GM21423 (cell line): ENCODE results near the gene ATP6V0D1.

ENCODE experiments used
- ATAC-seq: cut with Tn5 transposase; IDR thresholded peaks from one replicate; pipeline ENCODE4 v1.9.1; 2021; ENCODE audit warnings: mild to moderate bottlenecking, moderate library complexity; ENCODE audit not compliant: unreplicated experiment

ATP6V0D1 gene

DNA sequence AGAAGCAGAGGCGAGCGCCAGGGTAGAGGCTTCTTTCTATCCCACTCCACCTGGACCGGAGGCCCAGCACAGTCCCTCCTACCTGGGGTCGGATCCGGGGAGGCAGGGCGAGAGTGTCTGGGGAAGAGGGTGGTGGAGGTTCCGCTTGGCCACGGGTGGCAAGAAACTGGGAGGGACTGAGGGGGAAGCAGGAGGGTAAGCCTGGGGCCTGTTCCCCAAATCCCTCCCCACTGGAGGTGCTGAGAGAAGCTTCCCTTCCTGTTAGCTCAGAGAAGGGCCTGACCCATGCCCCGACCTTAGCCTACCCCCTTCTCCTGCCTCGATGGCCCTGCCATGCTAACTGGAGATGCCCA, 85.9 kb downstream of the ATP6V0D1 start:
- ATAC-seq, result no peak

DNA sequence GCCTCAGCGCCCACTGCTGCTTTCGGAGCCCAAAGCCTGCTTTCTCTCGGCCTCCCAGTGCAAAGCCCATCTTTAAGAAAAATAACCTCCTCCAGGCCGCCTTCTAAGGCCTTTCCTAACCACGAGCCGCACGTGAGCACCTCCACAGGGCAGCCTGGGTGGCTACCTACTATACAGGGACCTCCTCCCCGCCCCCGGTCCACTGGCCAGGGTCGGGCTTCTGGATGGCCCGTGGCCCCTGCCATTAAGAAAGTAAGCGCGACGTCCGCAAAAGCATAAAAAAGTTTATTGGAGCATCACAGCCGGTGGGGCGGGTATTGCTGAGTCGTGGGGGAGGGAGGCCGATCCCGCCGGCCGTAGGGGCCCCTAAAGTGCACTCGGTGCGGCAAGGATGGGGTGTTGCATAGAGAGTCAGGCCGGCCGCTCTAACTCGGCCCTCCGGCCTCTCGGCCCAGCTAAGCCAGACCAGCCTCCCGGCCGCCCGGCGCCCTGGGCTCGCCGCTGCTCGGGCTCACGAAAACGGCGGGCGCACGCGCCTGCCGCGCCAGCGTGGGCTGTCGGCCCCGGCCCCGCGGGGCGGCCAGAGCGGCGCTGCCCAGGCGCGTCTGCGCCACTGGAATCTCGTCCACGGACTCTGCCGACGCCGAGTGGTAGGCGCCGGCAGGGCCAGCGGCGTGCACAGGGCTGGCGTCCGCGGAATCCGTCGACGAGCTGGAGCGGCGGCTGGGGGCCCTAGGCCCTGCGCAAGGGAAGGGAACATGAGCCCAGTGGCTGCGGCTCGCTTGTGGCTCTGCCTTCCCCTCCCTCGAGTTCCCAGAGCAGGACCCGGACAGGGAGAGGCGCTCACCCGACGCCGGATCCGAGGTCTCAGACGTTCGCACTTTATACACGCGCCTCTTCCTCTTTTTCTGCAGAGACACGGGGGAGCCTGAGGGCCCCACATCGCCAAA, 86.5 kb downstream of the ATP6V0D1 start:
- no peak for ATAC-seq

DNA sequence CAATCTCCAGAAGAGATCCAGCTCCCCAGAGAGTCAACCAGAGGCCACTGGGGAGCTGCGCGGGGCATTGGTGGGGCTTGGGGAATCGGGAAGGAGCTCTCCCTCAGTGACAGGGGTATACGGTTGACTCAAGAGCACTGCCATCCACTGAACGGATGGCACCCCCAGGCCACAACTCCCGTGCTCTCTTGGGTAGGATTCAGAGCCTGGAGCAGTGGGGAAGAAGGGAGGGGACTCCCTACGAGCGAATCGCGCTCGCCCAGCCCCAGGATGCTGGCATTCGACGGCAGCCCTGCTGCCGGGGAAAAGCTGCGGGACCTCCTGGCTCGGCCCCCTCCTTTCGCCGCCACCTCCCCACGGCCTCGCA, 87.2 kb downstream of the ATP6V0D1 start:
- no peak for ATAC-seq

DNA sequence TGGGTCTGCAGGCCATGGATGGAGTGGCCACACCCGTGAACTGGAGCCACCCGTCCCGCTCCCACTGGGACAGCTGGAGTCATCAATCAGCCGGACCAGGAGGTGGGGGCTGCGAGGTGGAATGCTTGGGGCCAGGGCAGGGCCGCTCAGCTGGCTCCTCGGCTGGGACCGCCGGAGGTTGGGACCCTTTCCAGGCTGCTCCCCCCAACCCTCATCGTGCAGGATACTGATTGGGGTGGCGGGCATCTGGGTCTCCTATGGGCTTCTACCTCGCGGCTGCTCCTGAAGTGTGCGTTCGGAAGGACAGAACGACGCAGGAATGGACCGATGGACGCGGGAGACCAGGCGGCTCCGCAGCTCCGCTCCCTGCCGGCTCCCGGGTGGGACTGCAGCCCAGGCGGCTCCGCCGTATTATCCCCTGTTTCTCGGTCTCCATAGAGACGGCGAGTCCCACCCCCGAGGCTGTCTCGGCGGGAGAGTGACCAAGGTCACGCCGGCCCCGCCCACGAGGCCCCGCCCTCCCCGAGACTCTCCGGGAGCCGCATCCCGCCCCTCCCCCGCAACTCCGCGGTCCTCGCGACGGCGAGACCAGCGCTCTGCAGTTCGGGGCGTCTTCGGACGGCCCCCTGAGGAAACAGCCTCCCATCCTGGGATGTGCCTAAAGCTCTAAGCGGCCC, 87.7 kb downstream of the ATP6V0D1 start, which contains the start of gene TPPP3:
Gene TPPP3, minus strand, starts transcription at position 388 of the 677 bp plus-strand sequence. CDS start 2,387 bp downstream, outside the sequence.
- no peak for ATAC-seq

DNA sequence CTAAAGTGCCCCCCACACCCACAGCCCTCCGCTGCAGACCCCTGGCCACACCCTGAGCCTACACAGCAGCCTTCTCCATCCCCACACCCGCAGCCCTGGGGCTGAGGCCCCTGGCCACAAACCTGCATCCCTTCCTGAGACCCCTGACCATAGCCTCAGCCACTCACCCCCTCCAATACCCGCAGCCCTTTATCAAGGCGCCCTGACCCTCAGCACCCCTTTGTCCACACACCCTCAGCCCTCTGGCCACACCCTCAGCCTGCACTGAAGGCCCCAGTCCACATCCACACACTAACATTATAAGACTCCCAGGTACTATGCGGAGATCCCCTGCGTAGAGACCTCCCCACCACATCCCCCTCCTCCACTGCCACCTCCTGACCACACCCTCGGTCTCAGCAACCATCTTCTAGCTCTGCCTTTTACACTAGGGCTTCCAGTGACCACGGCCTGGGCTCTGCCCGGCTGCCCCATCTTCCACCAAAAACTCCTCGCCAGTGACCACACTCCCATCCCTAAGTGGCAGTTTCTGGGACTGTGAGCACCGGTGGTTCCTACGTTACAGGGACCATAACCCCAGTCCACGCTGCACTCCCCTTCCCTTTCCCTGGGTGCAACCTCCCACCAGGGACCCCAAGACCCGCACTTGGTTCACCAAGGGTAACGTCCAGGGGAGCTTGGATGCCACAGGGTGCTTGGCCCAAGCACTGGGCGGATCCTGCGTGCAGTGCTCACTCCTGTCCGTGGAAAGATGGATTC, 88.5 kb downstream of the ATP6V0D1 start:
- ATAC-seq, result no peak

DNA sequence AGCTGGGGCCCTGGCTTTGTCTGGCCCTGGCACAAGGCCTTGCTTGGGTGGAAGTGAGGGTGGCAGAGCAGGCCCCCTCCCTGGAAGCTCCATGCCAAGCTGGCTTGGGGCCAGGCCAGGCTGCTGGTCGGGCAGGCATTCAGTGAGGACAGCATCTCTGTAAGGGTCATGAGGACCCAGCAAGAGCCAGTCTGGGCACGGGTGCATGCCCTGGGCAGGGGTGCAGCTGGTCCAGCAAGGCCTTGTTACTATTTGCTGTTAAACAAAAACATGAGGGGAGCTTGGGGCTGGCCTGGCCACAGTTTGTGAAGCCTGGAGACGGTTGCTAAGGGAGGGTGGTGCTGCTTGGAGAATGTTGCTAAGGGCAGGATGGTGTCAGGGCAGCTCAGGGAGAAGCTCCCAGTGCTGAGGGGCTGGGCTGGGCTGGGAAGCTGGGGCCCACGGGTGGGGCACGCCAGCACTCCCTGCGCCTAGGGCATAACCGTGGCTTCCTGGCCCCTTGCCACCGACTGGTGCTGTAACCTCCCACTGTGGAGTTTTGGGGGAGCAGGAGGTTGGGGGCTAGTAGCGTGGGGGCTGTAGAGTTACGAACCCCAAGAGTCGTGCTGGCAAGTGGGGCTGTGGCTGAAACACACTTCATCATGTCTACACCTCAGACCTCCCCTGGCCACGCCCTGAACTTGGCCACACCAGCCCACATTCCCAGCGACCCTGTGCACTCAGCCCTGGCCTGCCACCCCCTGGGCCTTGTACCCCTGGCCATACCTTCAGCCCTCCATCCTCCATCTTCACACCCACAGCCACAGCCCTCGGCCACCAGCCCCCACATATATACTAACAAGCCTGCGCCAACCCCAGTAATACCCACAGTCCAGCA, 89.3 kb downstream of the ATP6V0D1 start:
- ATAC-seq, result no peak

DNA sequence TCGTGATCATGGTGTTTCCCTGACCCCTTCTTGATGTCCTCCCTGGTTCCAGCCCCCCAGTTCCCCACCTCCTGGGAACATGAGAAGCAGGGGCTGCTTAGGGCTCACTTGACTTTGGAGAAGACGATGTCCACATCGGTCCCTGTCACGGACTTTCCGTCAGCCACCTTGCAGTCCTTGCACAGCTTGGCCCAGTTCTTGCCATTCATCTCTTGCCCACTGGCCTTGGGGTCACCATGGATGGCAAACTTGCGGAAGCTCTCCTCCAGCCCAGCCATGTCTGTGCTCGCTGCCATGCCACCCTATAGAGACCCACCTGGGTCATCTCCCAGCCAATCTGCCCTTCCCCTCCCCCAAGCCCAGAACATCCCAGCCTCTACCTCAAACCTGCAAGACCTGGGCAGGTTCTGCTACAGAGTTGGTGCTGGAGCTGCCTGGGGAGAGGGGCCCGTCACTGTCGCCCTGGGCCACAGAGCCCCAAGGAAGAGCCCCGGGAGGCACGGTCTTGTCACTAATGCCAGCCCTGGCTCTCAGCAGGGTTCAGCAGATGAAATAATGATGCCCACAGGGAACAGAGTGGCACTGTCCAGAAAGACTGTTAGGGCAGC, 90.0 kb downstream of the ATP6V0D1 start:
- ATAC-seq, result no peak

DNA sequence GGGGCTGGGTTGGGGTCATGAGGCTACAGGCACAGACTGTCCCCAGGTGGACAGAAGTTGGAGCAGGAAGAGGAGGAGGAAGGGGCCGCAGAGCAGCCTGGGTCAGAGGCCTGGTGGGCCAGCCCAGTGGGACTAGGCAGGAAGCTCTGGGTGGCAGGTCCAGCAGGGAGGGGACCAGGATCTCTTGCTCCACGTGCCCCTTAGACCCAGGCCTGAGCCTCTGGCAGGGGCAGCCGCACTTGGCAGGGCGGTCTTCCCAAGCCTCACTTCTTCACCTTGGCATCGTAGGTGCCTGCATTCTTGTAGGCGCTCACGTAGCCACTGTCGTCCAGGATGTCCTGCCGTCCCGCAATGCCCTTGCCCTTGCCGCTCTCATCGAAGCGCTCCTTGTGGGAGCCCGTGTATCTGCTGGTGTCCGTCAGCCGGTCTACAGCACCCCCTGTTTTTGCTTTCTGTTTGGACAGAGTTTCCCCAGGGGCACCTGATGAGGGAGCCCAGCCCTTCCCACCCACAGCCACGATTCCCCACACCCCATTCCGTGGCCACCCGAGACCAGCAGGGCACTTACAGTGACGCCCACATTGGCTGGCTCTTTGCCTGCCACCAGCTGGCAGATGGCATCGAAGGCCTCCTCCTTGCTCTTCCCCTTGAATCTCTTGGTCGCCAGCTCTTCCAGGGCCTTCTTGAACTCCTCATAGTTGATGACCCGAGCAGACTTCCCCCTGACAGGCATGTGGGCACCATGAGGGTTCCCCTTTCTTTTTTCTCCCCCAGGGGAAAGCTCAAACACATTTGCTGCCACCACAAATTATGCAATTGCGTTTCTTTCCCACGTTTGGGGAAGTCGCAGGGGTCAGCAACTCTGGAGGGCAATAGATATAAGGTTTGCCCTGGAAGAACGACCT, 90.8 kb downstream of the ATP6V0D1 start:
- no peak for ATAC-seq

DNA sequence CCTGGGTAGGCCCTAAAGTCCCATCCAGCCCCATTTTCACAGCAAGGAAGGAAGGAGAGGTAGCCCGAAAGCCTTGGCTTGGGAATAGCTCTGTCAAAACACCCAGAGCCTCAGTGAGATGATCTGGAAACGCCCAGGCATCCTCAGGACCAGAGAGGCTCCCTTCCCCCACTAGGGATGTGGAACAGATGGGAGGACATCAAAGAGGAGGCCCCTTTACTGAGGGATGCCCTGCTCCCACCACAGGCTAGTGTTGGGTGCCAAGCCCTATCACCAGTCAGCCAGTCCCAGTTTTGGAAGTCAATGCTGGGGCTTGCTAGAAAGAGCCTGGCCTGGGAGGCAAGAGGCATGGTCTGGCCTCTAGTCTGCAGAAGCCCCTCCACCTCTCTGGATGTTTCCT, 92.4 kb downstream of the ATP6V0D1 start:
- ATAC-seq, result no peak

DNA sequence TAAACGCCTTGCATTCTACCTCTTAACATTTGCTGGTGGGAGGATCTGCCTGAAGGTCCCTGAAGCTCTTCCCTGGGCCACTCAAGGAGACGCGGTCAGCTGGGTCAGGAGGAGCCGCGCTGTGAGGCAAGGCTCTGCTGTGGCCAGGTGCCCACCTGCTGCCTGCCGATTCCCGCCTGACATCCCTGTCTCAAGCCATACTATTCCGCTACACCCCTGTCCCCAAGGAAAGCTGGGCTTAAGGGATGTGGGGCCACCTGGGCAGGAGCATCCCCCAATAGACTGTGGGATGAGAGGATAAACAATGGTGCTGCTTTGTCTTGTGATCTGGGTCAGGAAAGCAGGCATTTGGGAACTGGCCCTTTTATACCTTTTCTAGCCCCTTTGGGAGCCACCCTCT, 92.8 kb downstream of the ATP6V0D1 start:
- no peak for ATAC-seq
